Trophoblast cell (in vitro differentiated cells and primary cell): ENCODE results near the gene HGF.

ENCODE experiments used
- DNase-seq, 2 donors: peaks; one replicate each; pipeline ENCODE4 v3.0.0-alpha.2; 2016
- H2AFZ ChIP-seq: 2 replicates; pipeline ENCODE4 v1.6.1; 2013; ENCODE audit warnings: low read length, moderate library complexity, mild to moderate bottlenecking; ENCODE audit not compliant: insufficient read depth, poor library complexity
- H2AK5ac ChIP-seq: 2 replicates; pipeline ENCODE4 v1.6.1; 2013; ENCODE audit warnings: mild to moderate bottlenecking, low read length
- H2BK120ac ChIP-seq: 2 replicates; pipeline ENCODE4 v1.6.1; 2013; ENCODE audit warnings: low read length, mild to moderate bottlenecking, moderate library complexity; ENCODE audit not compliant: insufficient read depth, poor library complexity
- H2BK12ac ChIP-seq: 2 replicates; pipeline ENCODE4 v1.6.1; 2013; ENCODE audit warnings: mild to moderate bottlenecking, low read length, moderate library complexity
- H2BK5ac ChIP-seq: 2 replicates; pipeline ENCODE4 v1.6.1; 2013; ENCODE audit warnings: low read length, low read depth, moderate library complexity, mild to moderate bottlenecking; ENCODE audit not compliant: poor library complexity
- H3K14ac ChIP-seq: 2 replicates; pipeline ENCODE4 v1.6.1; 2013; ENCODE audit warnings: mild to moderate bottlenecking, low read length
- H3K18ac ChIP-seq: 2 replicates; pipeline ENCODE4 v1.6.1; 2013; ENCODE audit warnings: mild to moderate bottlenecking, low read length
- H3K23ac ChIP-seq: 2 replicates; pipeline ENCODE4 v1.6.1; 2013; ENCODE audit warnings: low read length
- H3K27ac ChIP-seq: 2 replicates; pipeline ENCODE4 v1.5.1; 2013; ENCODE audit warnings: low read depth, mild to moderate bottlenecking, inconsistent platforms, low read length, moderate library complexity
- H3K27me3 ChIP-seq: 2 replicates; pipeline ENCODE4 v1.6.1; 2013; ENCODE audit warnings: inconsistent platforms, mild to moderate bottlenecking, low read length, moderate library complexity; ENCODE audit not compliant: insufficient read depth
- H3K36me3 ChIP-seq, 2 experiments: 1 replicate in 1 of 2; 2 replicates in 1 of 2; pipeline ENCODE4 v1.6.1; 2013; ENCODE audit warnings: low read length in 2 of 2, mild to moderate bottlenecking in 2 of 2, moderate library complexity in 1 of 2; ENCODE audit not compliant: insufficient read depth in 2 of 2, control insufficient read depth in 1 of 2
- H3K4ac ChIP-seq: 2 replicates; pipeline ENCODE4 v1.6.1; 2013; ENCODE audit warnings: low read depth, mild to moderate bottlenecking, low read length, moderate library complexity
- H3K4me1 ChIP-seq, 2 experiments: 1 replicate in 1 of 2; 2 replicates in 1 of 2; pipeline ENCODE4 v1.6.1; 2013; ENCODE audit warnings: low read length in 2 of 2, mild to moderate bottlenecking in 2 of 2, moderate library complexity in 1 of 2; ENCODE audit not compliant: insufficient read depth in 2 of 2, control insufficient read depth in 1 of 2
- H3K4me2 ChIP-seq: 2 replicates; pipeline ENCODE4 v1.6.1; 2013; ENCODE audit warnings: inconsistent platforms, mild to moderate bottlenecking, low read length, moderate library complexity
- H3K4me3 ChIP-seq: 2 replicates; pipeline ENCODE4 v1.5.1; 2013; ENCODE audit warnings: mild to moderate bottlenecking, low read depth, low read length, inconsistent platforms
- H3K79me1 ChIP-seq: one replicate; pipeline ENCODE4 v1.6.1; 2013; ENCODE audit warnings: low read length
- H3K79me2 ChIP-seq: 2 replicates; pipeline ENCODE4 v1.6.1; 2013; ENCODE audit warnings: low read length, mild to moderate bottlenecking; ENCODE audit not compliant: control insufficient read depth, insufficient read depth, poor library complexity
- H3K9ac ChIP-seq: 2 replicates; pipeline ENCODE4 v1.6.1; 2013; ENCODE audit warnings: mild to moderate bottlenecking, low read length
- H3K9me3 ChIP-seq: 2 replicates; pipeline ENCODE4 v1.6.1; 2013; ENCODE audit warnings: low read depth, mild to moderate bottlenecking, control low read depth, inconsistent platforms, low read length; ENCODE audit not compliant: insufficient read depth
- H4K12ac ChIP-seq: 2 replicates; pipeline ENCODE4 v1.6.1; 2013; ENCODE audit warnings: low read depth, mild to moderate bottlenecking, low read length, moderate library complexity
- H4K8ac ChIP-seq: 2 replicates; pipeline ENCODE4 v1.6.1; 2013; ENCODE audit warnings: low read depth, mild to moderate bottlenecking, low read length, moderate library complexity
- H4K91ac ChIP-seq: one replicate; pipeline ENCODE4 v1.6.1; 2013; ENCODE audit warnings: low read depth, mild to moderate bottlenecking, low read length, moderate library complexity
- WGBS: extraction: QIAGEN DNeasy Blood & Tissue Kit; methylation state at CpG from one replicate; pipeline ENCODE4 v1.1.7; 2013; ENCODE audit warnings: missing lambda C conversion rate; ENCODE audit not compliant: insufficient read length, insufficient coverage; ENCODE audit errors: extremely low coverage; 5-methylcytosine and 5-hydroxymethylcytosine counted together

HGF gene

GRCh38 chr7:81775560-81775959, 5.7 kb upstream of the HGF start:
- Histone ChIP-seq H3K36me3 (no peaks in the 10 kb centered on the region), H3K27me3 (no peaks in the 10 kb centered on the region), H3K4me2 (no peak overlapping the region), H3K79me1 (no peaks in the 10 kb centered on the region), H3K14ac (no peak overlapping the region), H2AK5ac (no peak overlapping the region), H4K8ac (no peak overlapping the region), H2AFZ (no peak overlapping the region), H2BK120ac (no peak overlapping the region), H3K18ac (no peak overlapping the region), H3K27ac (no peak overlapping the region), H3K4ac (no peak overlapping the region), H3K79me2 (no peaks in the 10 kb centered on the region), H3K4me1 (no peaks in the 10 kb centered on the region), H3K4me3 (no peak overlapping the region), H2BK12ac (no peak overlapping the region), H2BK5ac (no peak overlapping the region), H4K91ac (no peak overlapping the region), H3K9me3 (no peaks in the 10 kb centered on the region), H4K12ac (no peak overlapping the region), H3K9ac (no peak overlapping the region), H3K23ac (no peak overlapping the region)
- DNase-seq: no peak
- no CpG with 5 or more reads among the region's 2 CpGs for WGBS

GRCh38 chr7:81774551-81774950, 4.7 kb upstream of the HGF start:
- no peak overlapping the region for H2BK5ac ChIP-seq
- no peaks in the 10 kb centered on the region for H3K79me2 ChIP-seq
- H3K9me3 ChIP-seq: no peaks in the 10 kb centered on the region
- H2AK5ac ChIP-seq: no peak overlapping the region
- H3K14ac ChIP-seq: no peak overlapping the region
- WGBS: no CpG with 5 or more reads among the region's 5 CpGs
- no peak overlapping the region for H3K23ac ChIP-seq
- H3K9ac ChIP-seq: no peak overlapping the region
- no peaks in the 10 kb centered on the region for H3K27me3 ChIP-seq
- H3K79me1 ChIP-seq: no peaks in the 10 kb centered on the region
- H2BK12ac ChIP-seq: no peak overlapping the region
- no peak overlapping the region for H3K4me3 ChIP-seq
- H4K8ac ChIP-seq: no peak overlapping the region
- no peaks in the 10 kb centered on the region for H3K36me3 ChIP-seq
- H4K12ac ChIP-seq: no peak overlapping the region
- no peaks in the 10 kb centered on the region for H3K4me1 ChIP-seq
- no peak overlapping the region for H2BK120ac ChIP-seq
- H4K91ac ChIP-seq: no peak overlapping the region
- H2AFZ ChIP-seq: no peak overlapping the region
- H3K4ac ChIP-seq: no peak overlapping the region
- no peak overlapping the region for H3K27ac ChIP-seq
- no peak overlapping the region for H3K4me2 ChIP-seq
- no peak overlapping the region for H3K18ac ChIP-seq
- DNase-seq: no peak

DNA sequence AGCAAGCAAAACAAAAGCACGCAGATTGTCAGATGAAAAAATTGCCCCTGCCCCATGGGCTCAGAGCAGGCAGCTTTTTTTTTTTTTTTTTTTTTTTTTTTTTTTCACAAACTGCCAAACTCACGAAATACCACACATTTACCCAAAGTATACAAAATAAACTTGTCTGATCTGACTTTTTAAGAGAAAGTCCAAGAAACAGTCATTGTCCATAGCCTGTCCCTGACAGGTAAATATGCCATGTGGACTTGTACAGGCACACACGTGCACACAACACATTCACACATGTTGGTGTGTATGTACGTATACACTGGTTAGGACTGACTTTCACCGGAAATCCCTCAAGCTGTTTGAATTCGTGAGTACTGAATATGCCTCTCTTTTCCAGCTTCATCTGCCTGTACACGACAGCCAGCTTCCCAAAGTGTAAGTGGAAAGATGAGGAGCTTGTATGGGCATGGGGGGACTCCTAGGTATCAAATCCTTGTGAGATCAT, 929 bp upstream of the HGF start:
- Histone ChIP-seq H3K36me3 (no peaks in the 10 kb centered on the region), H3K4ac (no peak overlapping the region), H2BK12ac (no peak overlapping the region), H2BK5ac (no peak overlapping the region), H2AK5ac (no peak overlapping the region), H2BK120ac (no peak overlapping the region), H3K27me3 (no peaks in the 10 kb centered on the region), H4K8ac (no peak overlapping the region), H3K4me3 (no peak overlapping the region), H3K9me3 (no peaks in the 10 kb centered on the region), H3K9ac (no peak overlapping the region), H3K4me2 (no peak overlapping the region), H4K91ac (no peak overlapping the region), H3K4me1 (no peaks in the 10 kb centered on the region), H3K79me1 (no peaks in the 10 kb centered on the region), H3K23ac (no peak overlapping the region), H3K27ac (no peak overlapping the region), H2AFZ (no peak overlapping the region), H3K79me2 (no peaks in the 10 kb centered on the region), H4K12ac (no peak overlapping the region), H3K18ac (no peak overlapping the region), H3K14ac (no peak overlapping the region)
- 100% methylated on average over 1 of the region's 7 CpGs for WGBS
- DNase-seq: no peak

GRCh38 chr7:81768951-81769778, 682 bp downstream of the HGF start:
- Histone ChIP-seq H4K91ac (no peak overlapping the region), H3K9ac (no peak overlapping the region)
- no CpG with 5 or more reads among the region's 9 CpGs for WGBS

More at GRCh38 chr7:81768951-81769778, 682 bp downstream of the HGF start:
- no peak overlapping the region for H3K18ac ChIP-seq
- H4K12ac ChIP-seq: no peak overlapping the region
- no peak overlapping the region for H2BK120ac ChIP-seq
- no peaks in the 10 kb centered on the region for H3K9me3 ChIP-seq
- H3K4me3 ChIP-seq: no peak overlapping the region
- H3K36me3 ChIP-seq: no peaks in the 10 kb centered on the region
- H2BK12ac ChIP-seq: no peak overlapping the region
- H2AK5ac ChIP-seq: no peak overlapping the region
- H3K27ac ChIP-seq: no peak overlapping the region
- no peak for DNase-seq
- H3K79me2 ChIP-seq: no peaks in the 10 kb centered on the region
- no peak overlapping the region for H3K23ac ChIP-seq
- no peak overlapping the region for H3K4me2 ChIP-seq
- no peak overlapping the region for H2BK5ac ChIP-seq
- no peaks in the 10 kb centered on the region for H3K4me1 ChIP-seq
- no peaks in the 10 kb centered on the region for H3K79me1 ChIP-seq
- no peak overlapping the region for H2AFZ ChIP-seq
- H3K14ac ChIP-seq: no peak overlapping the region
- no peak overlapping the region for H4K8ac ChIP-seq
- no peak overlapping the region for H3K4ac ChIP-seq
- H3K27me3 ChIP-seq: no peaks in the 10 kb centered on the region
